NT2/D1 (cell line): Measurements from ENCODE around the gene ADCY7.

Experiments used
- DNase-seq: peaks from one replicate; pipeline ENCODE4 v3.0.0-alpha.2; 2011; ENCODE audit warnings: low read depth, low spot score
- H3K27me3 ChIP-seq: 2 replicates; pipeline ENCODE4 v1.6.0; 2011; ENCODE audit warnings: mild to moderate bottlenecking; ENCODE audit not compliant: insufficient read length, insufficient read depth
- H3K36me3 ChIP-seq: 2 replicates; pipeline ENCODE4 v1.6.1; 2011; ENCODE audit warnings: mild to moderate bottlenecking, low read length, mixed read lengths; ENCODE audit not compliant: insufficient read depth, insufficient read length
- H3K4me1 ChIP-seq: 2 replicates; pipeline ENCODE4 v1.5.1; 2011; ENCODE audit not compliant: insufficient read depth, insufficient read length
- H3K4me3 ChIP-seq: 2 replicates; pipeline ENCODE4 v1.5.1; 2011; ENCODE audit warnings: low read depth; ENCODE audit not compliant: insufficient read length
- H3K9ac ChIP-seq: 2 replicates; pipeline ENCODE4 v1.6.0; 2011; ENCODE audit warnings: low read depth; ENCODE audit not compliant: insufficient read length
- H3K9me3 ChIP-seq: 2 replicates; pipeline ENCODE4 v1.5.1; 2011; ENCODE audit warnings: mild to moderate bottlenecking, low read length; ENCODE audit not compliant: insufficient read depth
- SUZ12 ChIP-seq: IDR thresholded peaks from 2 replicates; pipeline ENCODE4 v1.6.1; 2011; ENCODE audit not compliant: insufficient read length, insufficient read depth; ENCODE audit errors: extremely low read depth
- YY1 ChIP-seq: IDR thresholded peaks from 2 replicates; pipeline ENCODE4 v1.6.1; 2011; ENCODE audit not compliant: insufficient read length, insufficient read depth
- ZNF274 ChIP-seq: IDR thresholded peaks from 2 replicates; pipeline ENCODE4 v1.6.1; 2011; ENCODE audit warnings: mild to moderate bottlenecking, low read depth, low read length

The ADCY7 gene

GRCh38 chr16:50265260-50265659, 1.1 kb upstream of the ADCY7 start:
- Histone ChIP-seq H3K9me3 (no peaks in the 10 kb centered on the region), H3K27me3 (no peaks in the 10 kb centered on the region), H3K4me3 (no peak overlapping the region), H3K36me3 (peaks cover 10% of the 10 kb centered on the region), H3K4me1 (peaks cover 17% of the 10 kb centered on the region), H3K9ac (peak overlapping the region; percentile 71)
- DNase-seq: no peak
- TF ChIP-seq ZNF274 (no peak), YY1 (no peak), SUZ12 (no peak)

- Histone ChIP-seq H3K9ac (peak overlapping the region; percentile 71), H3K4me3 (no peak overlapping the region), H3K4me1 (peaks cover 15% of the 10 kb centered on the region)
Measured at GRCh38 chr16:50265716-50266336, 525 bp upstream of the ADCY7 start.

GRCh38 chr16:50267151-50267631, 840 bp downstream of the ADCY7 start:
- H3K9ac ChIP-seq: no peak overlapping the region
- peaks cover 17% of the 10 kb centered on the region for H3K4me1 ChIP-seq
- H3K27me3 ChIP-seq: no peaks in the 10 kb centered on the region
- no peak for TF ChIP-seq SUZ12
- no peak for TF ChIP-seq ZNF274
- no peak for TF ChIP-seq YY1
- DNase-seq: no peak
- peaks cover 18% of the 10 kb centered on the region for H3K36me3 ChIP-seq
- no peak overlapping the region for H3K4me3 ChIP-seq
- H3K9me3 ChIP-seq: no peaks in the 10 kb centered on the region

More at GRCh38 chr16:50265716-50266336, 525 bp upstream of the ADCY7 start:
- TF ChIP-seq ZNF274 (no peak), SUZ12 (no peak), YY1 (no peak)
- no peaks in the 10 kb centered on the region for H3K27me3 ChIP-seq
- peaks cover 15% of the 10 kb centered on the region for H3K36me3 ChIP-seq
- no peak for DNase-seq
- H3K9me3 ChIP-seq: no peaks in the 10 kb centered on the region

- no peak overlapping the region for H3K4me3 ChIP-seq
- H3K9me3 ChIP-seq: no peaks in the 10 kb centered on the region
- H3K36me3 ChIP-seq: peaks cover 21% of the 10 kb centered on the region
- no peaks in the 10 kb centered on the region for H3K27me3 ChIP-seq
- TF ChIP-seq YY1: no peak
- DNase-seq: no peak
- H3K4me1 ChIP-seq: peaks cover 21% of the 10 kb centered on the region
- H3K9ac ChIP-seq: no peak overlapping the region
Measured at GRCh38 chr16:50267651-50268050, 1.3 kb downstream of the ADCY7 start.

- DNase-seq: no peak
Measured at GRCh38 chr16:50268352-50268751, 2.0 kb downstream of the ADCY7 start.

GRCh38 chr16:50269061-50269705, 2.8 kb downstream of the ADCY7 start:
- no peak for DNase-seq
- peak overlapping the region; percentile 17 for H3K9ac ChIP-seq
- H3K27me3 ChIP-seq: no peaks in the 10 kb centered on the region
- TF ChIP-seq ZNF274: no peak
- no peak for TF ChIP-seq YY1
- H3K4me3 ChIP-seq: no peak overlapping the region
- H3K4me1 ChIP-seq: peaks cover 34% of the 10 kb centered on the region
- H3K9me3 ChIP-seq: no peaks in the 10 kb centered on the region
- H3K36me3 ChIP-seq: peaks cover 26% of the 10 kb centered on the region

More at GRCh38 chr16:50268352-50268751, 2.0 kb downstream of the ADCY7 start:
- H3K9ac ChIP-seq: no peak overlapping the region
- no peak overlapping the region for H3K4me3 ChIP-seq
- peaks cover 23% of the 10 kb centered on the region for H3K36me3 ChIP-seq
- no peaks in the 10 kb centered on the region for H3K27me3 ChIP-seq
- H3K9me3 ChIP-seq: no peaks in the 10 kb centered on the region
- TF ChIP-seq ZNF274 (no peak), YY1 (no peak)
- H3K4me1 ChIP-seq: peaks cover 26% of the 10 kb centered on the region

- Histone ChIP-seq H3K9me3 (no peaks in the 10 kb centered on the region), H3K36me3 (peaks cover 26% of the 10 kb centered on the region), H3K4me3 (no peak overlapping the region), H3K9ac (no peak overlapping the region), H3K27me3 (no peaks in the 10 kb centered on the region), H3K4me1 (peaks cover 35% of the 10 kb centered on the region)
- TF ChIP-seq YY1 (no peak), ZNF274 (no peak), SUZ12 (no peak)
- DNase-seq: no peak
Measured at GRCh38 chr16:50269769-50270509, 3.6 kb downstream of the ADCY7 start.
